ENCODE measurements around the gene HMCN2. TPM values are rescaled to one million over a fixed set of nuclear protein-coding genes. Genes with fewer than 3 reads are reported as not detected.

The HMCN2 gene
- total RNA-seq, 4 donors from 2014 or later, result 9.1 to 38.6 (median 12.5) TPM

- Histone ChIP-seq H3K9me3 (no peaks in the 10 kb centered on the region), H3K4me1 (no peaks in the 10 kb centered on the region), H3K4me3 (no peak overlapping the region), H3K27ac (replicated peaks in 1 of 4) (no peak overlapping the region), H3K27me3 (no peaks in the 10 kb centered on the region), H3K36me3 (peaks cover 0 to 83% (median 64%) of the 10 kb centered on the region in 4 donors)
- intact Hi-C loops (cut with DNase I), result no loop called here
- TF ChIP-seq POLR2AphosphoS5 (IDR thresholded peaks at IDR 0.05), result no peak
- TF ChIP-seq POLR2A (IDR thresholded peaks at IDR 0.05; ENCODE audit: low read depth), result no peak
- no peak for TF ChIP-seq EP300 (IDR thresholded peaks at IDR 0.05)
- no peak for TF ChIP-seq CTCF (IDR thresholded peaks at IDR 0.05)
- WGBS, result 53% methylated on average over 15 of the region's 20 CpGs
- DNase-seq (ENCODE audit: extremely low spot score), result no peak
These were observed 206.0 kb downstream of the HMCN2 start for GRCh38 chr9:130471411-130472183.

DNA sequence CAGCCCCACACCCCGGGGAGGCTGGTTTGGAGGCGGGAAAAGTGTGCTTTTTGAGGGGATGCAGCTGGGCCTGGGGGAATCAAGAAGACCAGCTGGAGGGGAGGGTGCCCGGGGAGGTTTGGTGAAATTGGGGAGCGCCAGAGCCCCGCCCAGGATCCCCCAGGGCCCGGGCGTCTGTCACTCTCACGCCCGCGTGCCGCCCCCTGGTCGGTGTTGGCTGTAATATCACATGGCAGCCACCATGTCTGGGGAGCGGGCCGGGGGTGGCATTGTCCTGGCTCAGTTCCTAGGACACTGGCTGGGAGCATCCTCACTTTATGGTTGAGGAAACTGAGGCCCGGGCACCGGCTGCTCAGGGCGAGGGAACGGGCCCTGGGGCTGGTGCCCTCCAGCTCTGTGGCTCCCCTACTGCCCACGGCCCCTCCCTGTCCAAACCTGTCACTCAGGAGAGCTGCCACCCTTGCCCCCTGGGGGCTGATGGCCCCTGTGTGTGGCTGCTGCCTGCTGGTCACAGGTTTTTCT is 206.7 kb downstream of the HMCN2 start:
- no peak for TF ChIP-seq CTCF (IDR thresholded peaks at IDR 0.05)
- no peak for TF ChIP-seq EP300 (IDR thresholded peaks at IDR 0.05)
- no peak for TF ChIP-seq POLR2AphosphoS5 (IDR thresholded peaks at IDR 0.05)
- no peak for TF ChIP-seq POLR2A (IDR thresholded peaks at IDR 0.05; ENCODE audit: low read depth)
- intact Hi-C loops (cut with DNase I), result no loop called here
- Histone ChIP-seq H3K4me1 (no peaks in the 10 kb centered on the region), H3K36me3 (peaks cover under 1 to 83% (median 64%) of the 10 kb centered on the region in 4 donors), H3K9me3 (no peaks in the 10 kb centered on the region), H3K27me3 (no peaks in the 10 kb centered on the region), H3K4me3 (no peak overlapping the region), H3K27ac (replicated peaks in 1 of 4) (no peak overlapping the region)
- 82% methylated on average over 18 of the region's 19 CpGs for WGBS
- DNase-seq (ENCODE audit: extremely low spot score), result no peak

DNA sequence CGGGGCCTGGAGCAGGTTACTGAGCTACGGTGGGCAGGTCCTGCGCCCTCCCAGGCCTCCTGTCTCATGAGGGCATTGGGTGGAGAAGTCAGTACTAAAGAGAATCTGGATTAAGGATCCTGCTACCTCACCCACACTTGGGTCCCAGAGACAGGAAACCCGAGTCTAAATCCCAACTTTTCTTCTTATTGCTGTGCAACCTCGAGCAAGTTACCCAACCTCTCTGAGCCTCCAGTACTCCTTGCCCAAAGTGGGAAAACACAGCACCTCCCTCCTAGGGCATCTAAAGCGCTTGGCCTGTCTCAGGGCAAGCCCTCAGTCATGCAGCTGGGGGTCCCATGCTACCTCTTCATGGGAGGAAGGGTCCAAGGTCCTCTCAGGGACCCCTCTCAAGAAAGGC is 207.4 kb downstream of the HMCN2 start:
- intact Hi-C loops (cut with DNase I), result no loop called here
- no peak overlapping the region for H3K27ac ChIP-seq (replicated peaks in 1 of 4)
- H3K36me3 ChIP-seq, result peaks cover 4 to 83% (median 65%) of the 10 kb centered on the region in 4 donors

DNA sequence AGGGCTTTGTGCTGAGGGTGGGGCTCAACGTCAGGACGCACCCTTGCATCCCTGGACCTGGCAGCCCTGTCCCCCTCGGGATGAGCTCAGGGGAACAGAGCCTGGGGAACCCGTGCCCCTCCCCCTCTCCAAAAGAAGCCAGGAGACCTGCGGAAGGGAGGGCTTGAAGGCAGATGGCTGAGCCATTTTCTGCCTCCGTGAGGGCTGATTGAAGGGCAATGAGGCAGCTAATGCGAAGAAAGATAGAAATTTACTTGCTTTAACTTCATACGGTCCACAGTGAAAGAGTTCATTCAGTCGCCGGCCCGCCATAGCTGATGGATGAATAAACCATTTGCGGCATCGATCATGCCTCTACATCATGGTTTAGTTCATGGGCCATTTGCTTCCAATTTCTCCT is 208.0 kb downstream of the HMCN2 start:
- no peak for DNase-seq (ENCODE audit: extremely low spot score)
- WGBS, result 74% methylated on average over 13 of the region's 13 CpGs
- Histone ChIP-seq H3K9me3 (no peaks in the 10 kb centered on the region), H3K4me1 (no peaks in the 10 kb centered on the region), H3K4me3 (no peak overlapping the region), H3K27ac (replicated peaks in 1 of 4) (no peak overlapping the region), H3K36me3 (peaks cover 4 to 83% (median 66%) of the 10 kb centered on the region in 4 donors), H3K27me3 (no peaks in the 10 kb centered on the region)
- no peak for TF ChIP-seq POLR2AphosphoS5 (IDR thresholded peaks at IDR 0.05)
- TF ChIP-seq EP300 (IDR thresholded peaks at IDR 0.05), result no peak
- no peak for TF ChIP-seq POLR2A (IDR thresholded peaks at IDR 0.05; ENCODE audit: low read depth)
- TF ChIP-seq CTCF (IDR thresholded peaks at IDR 0.05), result no peak
- intact Hi-C loops (cut with DNase I), result no loop called here

More for the DNA sequence above, 207.4 kb downstream of the HMCN2 start:
- WGBS, result 100% methylated on average over 6 of the region's 6 CpGs
- no peaks in the 10 kb centered on the region for H3K9me3 ChIP-seq
- H3K4me3 ChIP-seq, result no peak overlapping the region
- no peak for DNase-seq (ENCODE audit: extremely low spot score)
- TF ChIP-seq POLR2AphosphoS5 (IDR thresholded peaks at IDR 0.05), result no peak
- no peak for TF ChIP-seq EP300 (IDR thresholded peaks at IDR 0.05)
- no peak for TF ChIP-seq POLR2A (IDR thresholded peaks at IDR 0.05; ENCODE audit: low read depth)
- no peak for TF ChIP-seq CTCF (IDR thresholded peaks at IDR 0.05)
- H3K4me1 ChIP-seq, result no peaks in the 10 kb centered on the region
- no peaks in the 10 kb centered on the region for H3K27me3 ChIP-seq

All from esophagus muscularis mucosa (tissue), 4 donors.